BLaER1 treated with 17β-estradiol and CSF1 and Interleukin-3, amounts not matched to agents 10 nM and 100 nM (cell line): ENCODE data around the gene HSPG2.

Experiments
- H3K27ac ChIP-seq, 11 experiments: shearing (Covaris generic); formaldehyde crosslinking; 2 replicates each; pipeline ENCODE4 v1.8.1; 2022
- H3K27me3 ChIP-seq, 11 experiments: shearing (Covaris generic); formaldehyde crosslinking; 2 replicates each; pipeline ENCODE4 v1.8.1; 2022
- H3K36me3 ChIP-seq, 11 experiments: shearing (Covaris generic); formaldehyde crosslinking; 2 replicates each; pipeline ENCODE4 v1.8.1; 2022
- H3K4me1 ChIP-seq, 10 experiments: shearing (Covaris generic); formaldehyde crosslinking; 2 replicates each; pipeline ENCODE4 v1.8.1; 2022
- H3K4me2 ChIP-seq, 11 experiments: shearing (Covaris generic); formaldehyde crosslinking; 2 replicates each; pipeline ENCODE4 v1.8.1; 2022
- H3K4me3 ChIP-seq, 10 experiments: shearing (Covaris generic); formaldehyde crosslinking; 2 replicates each; pipeline ENCODE4 v1.8.1; 2022
- H3K9ac ChIP-seq, 11 experiments: shearing (Covaris generic); formaldehyde crosslinking; 2 replicates each; pipeline ENCODE4 v1.8.1; 2022
- H3K9me3 ChIP-seq, 11 experiments: shearing (Covaris generic); formaldehyde crosslinking; replicated peaks in 1 of 11; 2 replicates each; pipeline ENCODE4 v1.8.1; 2022
- H4K20me1 ChIP-seq, 11 experiments: shearing (Covaris generic); formaldehyde crosslinking; 2 replicates each; pipeline ENCODE4 v1.8.1; 2022
- Cebpa-rat ChIP-seq, 11 experiments: shearing (Covaris generic); IDR thresholded peaks; 2 replicates each; pipeline ENCODE4 v1.8.1; 2022

Gene HSPG2

DNA sequence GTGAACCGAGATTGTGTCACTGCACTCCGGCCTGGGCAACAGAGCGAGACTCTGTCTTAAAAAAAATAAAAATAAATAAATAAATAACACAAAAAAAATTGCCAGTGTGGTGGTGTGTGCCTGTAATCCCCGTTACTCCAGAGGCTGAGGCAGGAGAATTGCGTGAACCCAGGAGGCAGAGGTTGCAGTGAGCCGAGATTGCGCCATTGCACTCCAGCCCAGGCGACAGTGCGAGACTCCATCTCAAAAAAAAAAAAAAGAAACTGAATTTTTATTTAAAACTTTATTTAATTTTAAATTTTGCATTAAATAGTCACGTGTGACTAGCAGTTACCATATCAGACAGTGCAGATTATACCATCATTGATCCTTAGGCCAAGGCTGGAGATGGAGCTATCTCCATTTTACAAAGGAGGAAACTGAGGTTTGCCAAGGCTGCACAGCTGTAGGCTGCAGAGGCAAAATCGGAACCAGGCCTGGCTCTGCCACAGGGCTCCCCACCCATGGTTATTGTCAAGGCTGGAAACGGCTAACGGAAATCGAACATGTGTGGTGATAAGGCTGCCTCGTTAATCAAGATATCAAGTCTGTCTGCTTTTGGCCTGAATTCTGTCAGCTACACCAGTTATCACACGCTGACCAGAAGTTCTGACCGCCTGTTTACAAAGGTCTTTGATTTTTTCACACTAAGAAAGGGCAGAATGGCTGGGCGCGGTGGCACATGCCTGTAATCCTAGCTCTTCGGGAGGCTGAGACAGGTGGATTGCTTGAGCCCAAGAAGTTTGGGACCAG is 20.5 kb downstream of the HSPG2 start:
- peaks cover 0 to 17% (median 0%) of the 10 kb centered on the region in 11 experiments; a peak in 6 of 22 replicates for H4K20me1 ChIP-seq
- peak in 2 of 11 experiments; percentile 49 to 55; a peak in 2 of 22 replicates for TF ChIP-seq Cebpa-rat (IDR thresholded peaks at IDR 0.05)
- peaks cover 41 to 79% (median 65%) of the 10 kb centered on the region in 10 experiments for H3K4me1 ChIP-seq
- peaks cover 0 to 26% (median 0%) of the 10 kb centered on the region in 11 experiments; a peak in 1 of 22 replicates for H3K36me3 ChIP-seq
- no peaks in the 10 kb centered on the region for H3K9me3 ChIP-seq
- H3K27me3 ChIP-seq: no peaks in the 10 kb centered on the region
- H3K27ac ChIP-seq: no peak overlapping the region; a peak in 1 of 22 replicates
- H3K4me3 ChIP-seq: no peak overlapping the region
- H3K9ac ChIP-seq: no peak overlapping the region
- peak overlapping the region in 5 of 11 experiments; percentile 4 to 83 (median 13); a peak in 5 of 22 replicates for H3K4me2 ChIP-seq

DNA sequence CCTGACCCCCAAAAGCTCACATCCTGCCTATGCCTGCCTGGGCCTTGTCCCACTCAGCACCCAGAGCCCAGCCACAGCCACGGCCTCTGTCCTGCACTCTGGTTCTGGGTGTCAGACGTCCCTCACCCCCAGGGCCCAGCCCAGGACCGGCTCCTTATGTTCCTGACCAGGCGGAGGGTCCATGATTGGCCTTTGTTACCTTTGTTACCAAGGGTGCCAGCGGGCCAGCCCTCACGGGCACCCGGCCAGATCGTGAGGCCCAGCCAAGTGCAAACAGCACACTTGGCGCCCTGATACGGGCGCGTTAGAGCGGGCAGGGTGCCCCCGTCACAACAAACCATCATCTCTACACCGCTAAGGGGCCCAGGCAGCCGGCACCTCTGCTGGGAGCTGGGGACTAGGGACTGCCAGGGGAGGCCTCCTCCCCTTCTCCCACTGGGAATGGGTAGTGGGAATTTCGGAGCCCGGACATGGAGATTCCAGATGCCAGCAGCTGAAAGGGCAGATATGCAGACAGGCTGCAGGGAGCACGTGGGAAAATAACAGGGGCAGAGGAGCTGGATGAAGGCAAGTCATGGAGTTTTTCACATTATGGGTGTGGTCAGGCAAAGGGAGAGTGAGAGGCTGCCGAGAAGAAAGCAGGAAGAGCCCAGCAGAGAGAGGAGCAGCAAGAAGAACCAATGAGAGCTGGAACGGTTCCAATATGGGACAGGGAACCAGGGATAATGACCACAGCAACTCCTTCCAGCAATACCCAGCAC is 22.1 kb downstream of the HSPG2 start:
- no peak for TF ChIP-seq Cebpa-rat (IDR thresholded peaks at IDR 0.05)
- H3K27me3 ChIP-seq: no peaks in the 10 kb centered on the region
- H3K27ac ChIP-seq: peak overlapping the region in 10 of 11 experiments; percentile 3 to 93 (median 60); a peak in 16 of 22 replicates
- H3K4me1 ChIP-seq: peaks cover 53 to 79% (median 68%) of the 10 kb centered on the region in 10 experiments
- no peak overlapping the region for H3K4me3 ChIP-seq
- H4K20me1 ChIP-seq: 0 out of 22 replicates have a peak, but pooled peaks cover 0 to 10% (median 0%) of the 10 kb centered on the region in 11 experiments
- H3K36me3 ChIP-seq: peaks cover 0 to 26% (median 0%) of the 10 kb centered on the region in 11 experiments; a peak in 1 of 22 replicates
- H3K9me3 ChIP-seq: no peaks in the 10 kb centered on the region
- H3K4me2 ChIP-seq: peak overlapping the region; percentile 61 to 94 (median 76)
- peak overlapping the region in 10 of 11 experiments; percentile 12 to 61 (median 34); a peak in 13 of 22 replicates for H3K9ac ChIP-seq

DNA sequence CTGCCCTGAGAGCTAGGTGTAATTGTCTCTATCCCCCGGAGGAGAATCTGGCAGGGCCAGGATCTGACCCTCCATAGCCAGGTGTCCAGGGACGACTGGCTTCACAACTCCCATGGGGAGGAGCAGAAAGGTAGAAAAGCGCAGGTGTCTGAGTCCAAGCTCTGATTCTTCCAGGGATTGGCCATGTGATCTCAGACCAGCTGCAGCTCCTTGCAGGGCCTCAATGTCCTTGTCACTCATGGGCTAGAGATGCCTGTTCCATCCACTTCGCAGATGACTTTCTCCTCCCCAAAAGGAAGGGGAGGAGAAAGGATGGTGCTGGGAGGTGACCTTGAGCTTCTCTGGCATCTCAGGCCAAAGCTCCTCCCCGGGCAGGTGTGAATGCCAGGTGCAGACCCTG is 22.7 kb downstream of the HSPG2 start:
- H4K20me1 ChIP-seq: 0 out of 22 replicates have a peak, but pooled peaks cover 0 to 10% (median 0%) of the 10 kb centered on the region in 11 experiments
- peak overlapping the region in 10 of 11 experiments; percentile 12 to 61 (median 34); a peak in 16 of 22 replicates for H3K9ac ChIP-seq
- peaks cover 0 to 26% (median 0%) of the 10 kb centered on the region in 11 experiments; a peak in 1 of 22 replicates for H3K36me3 ChIP-seq
- H3K4me2 ChIP-seq: peak overlapping the region; percentile 61 to 94 (median 76)
- no peak overlapping the region for H3K4me3 ChIP-seq
- no peak for TF ChIP-seq Cebpa-rat (IDR thresholded peaks at IDR 0.05)
- H3K27ac ChIP-seq: peak overlapping the region in 9 of 11 experiments; percentile 3 to 93 (median 61); a peak in 17 of 22 replicates
- no peaks in the 10 kb centered on the region for H3K9me3 ChIP-seq
- peaks cover 59 to 79% (median 71%) of the 10 kb centered on the region in 10 experiments for H3K4me1 ChIP-seq
- no peaks in the 10 kb centered on the region for H3K27me3 ChIP-seq

DNA sequence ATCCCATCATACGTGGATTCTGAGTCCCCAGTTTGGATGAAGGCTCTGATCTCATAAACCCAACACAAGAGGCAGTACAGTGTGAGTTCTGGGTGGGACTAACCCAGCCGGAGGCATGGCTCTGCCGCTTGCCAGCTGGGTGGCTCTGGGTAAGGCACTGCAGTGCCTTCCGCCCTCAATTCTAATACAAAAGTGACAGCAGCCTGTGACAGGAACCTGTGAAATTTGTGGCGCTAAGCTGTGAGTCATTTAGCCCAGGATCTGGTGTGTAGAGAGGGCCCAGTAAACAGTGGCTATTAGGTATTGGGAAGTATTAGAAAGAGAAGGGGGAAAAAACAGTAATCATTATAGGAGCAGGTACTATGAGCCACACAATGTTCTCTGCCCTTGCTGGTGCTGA is 23.3 kb downstream of the HSPG2 start:
- Histone ChIP-seq H4K20me1 (0 out of 22 replicates have a peak, but pooled peaks cover 0 to 10% (median 0%) of the 10 kb centered on the region in 11 experiments), H3K27me3 (no peaks in the 10 kb centered on the region), H3K4me3 (no peak overlapping the region), H3K4me2 (peak overlapping the region; percentile 61 to 94 (median 76)), H3K36me3 (peaks cover 0 to 24% (median 0%) of the 10 kb centered on the region in 11 experiments; a peak in 1 of 22 replicates), H3K27ac (peak overlapping the region in 9 of 11 experiments; percentile 3 to 93 (median 61); a peak in 18 of 22 replicates), H3K9ac (peak overlapping the region; percentile 3 to 61 (median 40); a peak in 17 of 22 replicates), H3K9me3 (no peaks in the 10 kb centered on the region), H3K4me1 (peaks cover 66 to 84% (median 77%) of the 10 kb centered on the region in 10 experiments)
- no peak for TF ChIP-seq Cebpa-rat (IDR thresholded peaks at IDR 0.05)

DNA sequence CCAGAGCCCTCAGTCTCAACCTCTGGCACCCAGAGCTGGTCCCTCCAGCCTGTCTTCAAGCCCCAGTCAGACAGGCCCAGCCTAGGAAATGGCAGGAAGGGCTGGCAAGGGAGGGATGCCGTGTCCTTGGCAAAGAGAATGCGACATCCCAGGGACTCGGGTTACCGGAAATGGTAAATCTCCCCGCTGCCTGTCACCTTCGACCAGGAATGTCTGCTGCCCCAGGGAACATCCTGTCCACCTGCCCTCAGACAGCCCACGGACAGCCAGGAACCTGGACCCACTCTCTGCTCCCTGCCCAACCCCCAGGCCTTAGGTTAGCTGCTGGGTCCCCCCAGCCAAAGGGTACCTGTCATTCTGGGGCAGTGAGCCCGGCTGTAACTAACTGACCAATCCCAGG is 23.9 kb downstream of the HSPG2 start:
- no peaks in the 10 kb centered on the region for H3K27me3 ChIP-seq
- H3K27ac ChIP-seq: peak overlapping the region in 9 of 11 experiments; percentile 2 to 93 (median 61); a peak in 18 of 22 replicates
- H3K4me2 ChIP-seq: peak overlapping the region; percentile 61 to 94 (median 76)
- H3K36me3 ChIP-seq: peaks cover 0 to 19% (median 0%) of the 10 kb centered on the region in 11 experiments; a peak in 1 of 22 replicates
- no peaks in the 10 kb centered on the region for H3K9me3 ChIP-seq
- H4K20me1 ChIP-seq: 0 out of 22 replicates have a peak, but pooled peaks cover 0 to 10% (median 0%) of the 10 kb centered on the region in 11 experiments
- no peak for TF ChIP-seq Cebpa-rat (IDR thresholded peaks at IDR 0.05)
- H3K4me3 ChIP-seq: no peak overlapping the region; a peak in 2 of 20 replicates
- peaks cover 71 to 90% (median 82%) of the 10 kb centered on the region in 10 experiments for H3K4me1 ChIP-seq
- H3K9ac ChIP-seq: peak overlapping the region; percentile 3 to 61 (median 40); a peak in 16 of 22 replicates

DNA sequence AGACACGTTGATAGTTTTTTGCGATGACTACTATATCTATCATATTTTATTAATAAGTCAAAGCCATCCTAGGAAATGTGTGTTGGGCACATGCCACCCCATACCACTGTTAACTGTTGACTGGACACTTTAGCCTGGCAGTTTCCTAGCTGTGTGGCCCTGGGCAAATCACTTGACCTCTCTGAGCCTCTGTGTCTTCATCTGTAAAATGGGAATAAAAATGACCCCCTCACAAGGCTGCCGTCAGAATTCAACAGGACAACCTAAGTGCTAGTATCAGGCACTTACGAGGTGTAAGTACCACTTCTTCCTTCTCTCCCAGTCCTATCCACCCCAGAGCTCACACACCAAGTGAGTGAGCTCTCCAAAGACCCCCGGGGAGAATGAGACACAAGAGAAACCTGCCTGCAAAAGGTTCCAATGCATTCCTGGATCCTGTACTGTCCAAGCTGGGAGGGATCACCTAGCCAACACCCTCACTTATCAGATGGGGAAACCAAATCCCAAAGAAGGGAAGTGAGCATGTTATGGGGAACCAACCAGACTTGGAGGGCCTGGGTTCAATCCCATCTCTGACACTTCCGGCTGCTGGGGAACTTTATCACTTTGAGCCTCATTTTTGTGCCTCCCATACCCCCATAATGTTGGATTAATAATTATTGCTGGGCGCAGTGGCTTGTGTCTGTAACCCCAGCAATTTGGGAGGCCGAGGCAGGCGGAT is 24.9 kb downstream of the HSPG2 start:
- H3K9me3 ChIP-seq: no peaks in the 10 kb centered on the region
- peak overlapping the region in 7 of 11 experiments; percentile 20 to 62 (median 43); a peak in 9 of 22 replicates for H3K9ac ChIP-seq
- H4K20me1 ChIP-seq: 0 out of 22 replicates have a peak, but pooled peaks cover 0 to 10% (median 0%) of the 10 kb centered on the region in 11 experiments
- H3K27ac ChIP-seq: peak overlapping the region in 7 of 11 experiments; percentile 25 to 93 (median 90); a peak in 14 of 22 replicates
- 0 out of 22 replicates have a peak, but pooled peaks cover 0 to 8% (median 0%) of the 10 kb centered on the region in 11 experiments for H3K36me3 ChIP-seq
- H3K4me2 ChIP-seq: peak overlapping the region; percentile 20 to 94 (median 76); a peak in 19 of 22 replicates
- no peak for TF ChIP-seq Cebpa-rat (IDR thresholded peaks at IDR 0.05)
- H3K27me3 ChIP-seq: no peaks in the 10 kb centered on the region
- peaks cover 73 to 100% (median 91%) of the 10 kb centered on the region in 10 experiments for H3K4me1 ChIP-seq
- no peak overlapping the region for H3K4me3 ChIP-seq

DNA sequence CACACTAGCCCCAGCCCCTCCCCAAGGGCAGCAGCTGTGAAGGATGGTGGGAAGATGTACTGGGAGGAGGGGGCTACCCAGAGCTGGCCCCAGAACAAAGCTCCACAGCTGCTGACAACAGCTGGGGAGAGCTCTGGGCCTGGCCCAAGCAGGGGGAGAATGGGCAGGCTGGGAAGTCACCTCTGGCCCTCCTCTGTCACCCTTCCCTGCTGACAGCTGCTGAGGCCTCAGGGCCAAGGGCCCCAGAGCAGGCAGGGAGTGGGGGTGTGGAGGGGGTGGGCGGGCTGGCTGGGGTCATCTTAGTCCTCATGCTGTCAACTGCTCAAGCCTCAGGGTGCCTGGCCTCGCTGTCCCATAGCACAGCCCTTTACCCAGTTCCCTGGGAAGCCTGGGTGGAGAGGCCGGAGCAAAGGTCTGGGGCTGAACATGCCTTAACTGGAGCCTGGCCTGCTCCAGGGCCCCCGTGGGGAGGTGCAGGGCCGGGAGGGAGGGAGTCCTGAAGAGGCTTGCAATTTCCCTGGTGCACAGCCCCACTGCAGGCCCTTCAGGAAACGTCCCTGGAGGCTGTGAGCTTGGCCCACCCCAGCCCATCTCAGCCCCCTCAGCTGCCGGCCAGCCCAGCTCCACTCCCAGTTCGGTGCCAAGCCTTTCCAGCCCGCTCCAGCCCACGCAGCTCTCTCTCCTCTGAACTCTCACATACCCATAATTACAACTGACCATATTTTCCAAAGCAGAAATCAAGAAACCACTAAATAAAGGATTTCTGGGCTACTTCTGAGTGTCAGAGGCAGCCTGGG is 25.7 kb downstream of the HSPG2 start:
- TF ChIP-seq Cebpa-rat (IDR thresholded peaks at IDR 0.05): no peak
- Histone ChIP-seq H3K4me3 (no peak overlapping the region), H3K9me3 (no peaks in the 10 kb centered on the region), H4K20me1 (0 out of 22 replicates have a peak, but pooled peaks cover 0 to 10% (median 0%) of the 10 kb centered on the region in 11 experiments), H3K4me2 (peak overlapping the region; percentile 21 to 95 (median 88); a peak in 21 of 22 replicates), H3K9ac (peak overlapping the region; percentile 15 to 83 (median 77); a peak in 17 of 22 replicates), H3K27ac (peak overlapping the region in 9 of 11 experiments; percentile 82 to 93 (median 90); a peak in 18 of 22 replicates), H3K27me3 (no peaks in the 10 kb centered on the region), H3K4me1 (peaks cover 81 to 100% (median 94%) of the 10 kb centered on the region in 10 experiments), H3K36me3 (0 out of 22 replicates have a peak, but pooled peaks cover 0 to under 1% (median 0%) of the 10 kb centered on the region in 11 experiments)
